GM18505 (cell line): ENCODE results near the gene PLA2G12A.

Experiments
- ATAC-seq: cut with Tn5 transposase; IDR thresholded peaks from one replicate; pipeline ENCODE4 v1.9.1; 2021; ENCODE audit not compliant: unreplicated experiment
- POLR2A ChIP-seq: IDR thresholded peaks from 4 replicates; pipeline ENCODE4 v1.6.1; 2011; ENCODE audit warnings: borderline replicate concordance; ENCODE audit not compliant: insufficient read depth, insufficient read length; ENCODE audit errors: extremely low read depth

Gene PLA2G12A

DNA sequence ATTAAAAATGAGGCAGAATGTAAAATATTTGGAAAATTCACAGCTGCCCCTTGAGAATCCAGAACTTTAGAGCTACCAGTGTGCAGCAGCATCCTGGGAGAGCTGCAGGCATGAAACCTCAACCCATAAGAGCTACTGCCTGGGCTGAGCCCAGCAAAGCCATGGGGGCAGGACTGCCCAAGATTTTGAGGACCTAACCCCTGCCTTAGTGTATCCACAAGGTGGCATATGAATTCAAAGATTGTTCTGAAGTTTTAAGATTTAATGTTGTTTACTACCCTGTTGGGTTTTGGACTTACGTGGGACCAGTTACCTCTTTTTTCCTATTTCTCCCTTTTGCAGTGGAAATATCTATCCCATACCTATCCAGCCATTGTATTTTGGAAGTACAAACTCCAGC is 53.0 kb downstream of the PLA2G12A start:
- no peak for ATAC-seq

DNA sequence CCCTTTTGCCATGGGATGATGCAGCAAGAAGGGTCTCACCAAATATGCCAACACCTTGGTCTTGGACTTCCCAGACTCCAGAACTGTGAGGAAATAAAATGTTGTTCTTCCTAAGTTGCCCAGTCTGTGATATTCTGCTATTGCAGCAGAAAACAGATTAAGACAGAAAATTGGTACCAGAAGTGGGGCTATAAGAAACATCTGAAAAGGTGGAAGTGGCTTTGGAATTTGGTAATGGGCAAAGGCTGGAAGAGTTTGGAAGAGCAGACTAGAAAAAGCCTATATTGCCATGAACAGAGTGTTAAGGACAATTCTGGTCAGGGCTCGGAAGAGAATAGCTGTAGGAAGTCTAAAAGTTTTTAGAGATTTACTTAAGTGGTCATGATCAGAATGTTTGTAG is 54.0 kb downstream of the PLA2G12A start:
- ATAC-seq: no peak
- no peak for TF ChIP-seq POLR2A

More for the DNA sequence above, 53.0 kb downstream of the PLA2G12A start:
- no peak for TF ChIP-seq POLR2A

DNA sequence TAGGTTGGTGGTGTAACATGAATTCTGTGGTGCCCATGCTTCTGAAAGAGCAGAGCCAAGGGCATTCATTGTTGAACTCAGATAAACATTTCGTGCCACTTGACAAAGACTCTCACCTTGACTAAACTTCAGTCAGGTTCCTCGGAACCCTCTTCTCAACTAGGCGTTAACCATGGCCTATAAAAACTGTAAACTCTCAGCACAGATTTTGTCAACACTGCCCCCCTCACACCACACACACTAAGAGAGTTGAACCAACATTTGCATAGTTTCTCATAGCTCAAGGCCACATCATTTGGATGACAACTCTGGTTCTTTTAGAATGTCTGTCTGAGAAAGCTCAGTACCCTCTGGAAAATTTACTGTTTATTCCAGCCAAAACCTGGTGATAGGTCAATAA is 54.7 kb downstream of the PLA2G12A start:
- ATAC-seq: no peak

DNA sequence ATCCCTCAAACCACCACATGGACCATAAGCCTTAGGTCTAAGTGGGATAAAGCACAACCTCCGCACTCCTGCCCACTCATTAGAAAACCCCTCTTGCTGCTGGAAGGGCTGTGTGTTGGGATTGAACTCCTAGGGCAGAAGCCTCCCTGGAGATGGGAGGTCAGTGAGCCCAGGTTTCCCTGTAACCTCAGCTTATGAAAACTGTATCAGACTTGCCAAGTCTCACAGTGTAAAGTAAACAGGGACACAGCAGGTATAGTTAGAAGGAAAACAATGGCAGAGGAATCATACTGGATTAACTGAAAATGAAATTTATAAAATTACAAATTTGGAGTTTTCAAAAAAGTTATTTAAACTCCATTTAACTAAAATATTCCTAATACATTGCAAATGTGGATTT is 56.6 kb downstream of the PLA2G12A start:
- no peak for ATAC-seq
- no peak for TF ChIP-seq POLR2A

More for the DNA sequence above, 54.7 kb downstream of the PLA2G12A start:
- no peak for TF ChIP-seq POLR2A

DNA sequence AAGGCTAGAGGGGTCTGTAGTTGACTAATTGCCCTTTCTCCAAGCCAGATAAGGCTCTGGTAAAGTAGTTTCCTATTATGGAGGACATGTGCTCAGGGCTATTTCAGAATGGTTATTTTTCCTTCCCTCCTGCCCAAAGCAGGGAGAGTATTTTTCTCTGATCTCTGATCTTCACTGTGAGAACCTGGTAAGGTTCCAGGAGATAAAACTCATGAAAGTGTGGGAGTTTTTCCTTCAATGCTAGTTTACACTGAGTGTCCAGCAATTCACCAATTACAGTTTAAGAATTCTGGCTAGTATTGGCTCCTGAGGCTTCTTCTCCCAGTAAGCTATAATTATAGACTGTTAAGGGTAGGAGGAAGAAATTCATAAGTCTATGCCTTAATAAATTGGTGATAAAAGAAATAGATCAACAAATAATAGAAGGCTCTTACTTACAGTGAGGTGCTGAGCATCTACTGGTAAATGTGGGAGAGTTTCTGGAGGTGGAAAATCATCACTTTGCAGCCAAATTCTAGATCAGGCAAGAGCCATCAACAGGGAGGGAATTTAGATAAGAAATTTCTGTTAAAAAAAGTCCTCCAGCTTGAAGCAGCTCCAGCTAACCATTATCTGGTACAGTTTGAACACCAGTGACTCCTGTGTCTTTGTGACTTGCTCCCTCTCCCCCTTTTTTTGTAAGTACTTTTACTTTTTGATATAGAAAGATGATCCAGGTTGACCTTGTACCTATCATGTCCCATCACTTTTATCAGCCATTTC is 57.5 kb downstream of the PLA2G12A start:
- ATAC-seq: no peak
- no peak for TF ChIP-seq POLR2A

DNA sequence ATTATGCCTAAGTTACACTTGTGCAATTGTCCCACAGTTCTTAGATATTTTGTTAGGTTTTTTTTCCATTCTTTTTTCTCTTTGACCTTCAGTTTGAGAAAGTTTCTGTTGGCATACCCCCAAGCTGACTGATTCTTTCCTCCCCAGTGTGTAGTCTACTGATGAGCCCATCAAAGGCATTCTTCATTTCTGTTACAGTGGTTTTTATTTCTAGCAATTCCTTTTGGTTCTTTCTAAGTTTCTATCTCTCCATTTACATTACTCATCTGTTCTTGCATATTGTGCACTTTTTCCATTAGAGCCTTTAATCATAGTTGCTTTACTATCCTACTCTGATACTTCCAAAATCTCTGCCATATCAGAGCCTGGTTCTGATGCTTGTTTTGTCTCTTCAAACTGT is 58.5 kb downstream of the PLA2G12A start:
- ATAC-seq: no peak
- TF ChIP-seq POLR2A: no peak

DNA sequence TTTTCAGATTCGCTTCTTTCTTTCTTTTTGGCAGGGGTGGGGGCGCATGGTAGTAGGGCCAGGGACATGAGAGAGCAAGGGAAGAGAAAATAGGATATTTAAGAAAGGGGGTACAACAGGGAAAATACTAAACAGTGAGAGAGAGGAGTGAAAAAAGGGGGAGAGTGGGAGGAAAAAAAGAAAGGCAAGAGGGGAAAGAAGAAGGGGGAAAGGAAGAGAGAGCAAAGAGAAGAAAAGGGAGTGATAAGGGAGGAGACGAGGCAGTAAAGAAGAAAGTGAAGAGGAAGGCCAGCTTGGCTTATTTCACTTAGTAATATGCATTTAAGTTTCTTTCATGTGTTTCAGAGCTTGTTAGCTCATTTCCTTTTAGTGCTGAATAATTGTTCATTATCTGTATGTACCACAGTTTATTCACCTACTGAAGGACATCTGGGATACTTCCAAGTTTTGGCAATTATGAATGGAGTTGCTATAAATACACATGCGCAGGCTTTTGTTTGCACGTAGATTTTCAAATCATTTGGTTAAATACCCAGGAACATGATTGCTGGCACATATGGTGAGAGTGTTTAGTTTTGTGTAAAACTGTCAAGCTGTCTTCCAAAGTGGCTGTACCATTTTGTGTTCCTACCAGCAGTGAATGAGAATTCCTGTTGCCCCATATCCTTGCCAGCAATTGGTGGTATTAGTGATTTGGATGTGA is 63.9 kb downstream of the PLA2G12A start:
- ATAC-seq: no peak
- no peak for TF ChIP-seq POLR2A

DNA sequence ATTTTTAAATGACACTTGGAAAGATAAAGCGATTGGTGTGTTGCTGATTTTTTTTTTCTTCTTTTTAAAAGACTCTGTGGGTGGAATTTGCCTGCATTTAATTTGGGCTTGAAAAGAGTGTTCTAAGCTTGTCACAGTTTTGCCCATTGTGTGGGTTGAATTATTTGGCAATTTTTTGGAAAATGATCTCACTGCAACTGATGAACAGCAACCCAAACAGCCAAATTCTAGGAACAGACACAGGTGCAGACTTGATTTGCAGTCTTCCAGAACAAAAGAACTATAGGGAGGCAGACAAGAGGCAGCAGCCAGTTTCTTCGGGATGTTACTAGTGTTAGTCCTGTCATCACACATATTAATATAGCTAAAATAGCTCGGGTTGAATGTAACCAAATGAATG is 67.1 kb downstream of the PLA2G12A start:
- TF ChIP-seq POLR2A: no peak
- ATAC-seq: no peak

DNA sequence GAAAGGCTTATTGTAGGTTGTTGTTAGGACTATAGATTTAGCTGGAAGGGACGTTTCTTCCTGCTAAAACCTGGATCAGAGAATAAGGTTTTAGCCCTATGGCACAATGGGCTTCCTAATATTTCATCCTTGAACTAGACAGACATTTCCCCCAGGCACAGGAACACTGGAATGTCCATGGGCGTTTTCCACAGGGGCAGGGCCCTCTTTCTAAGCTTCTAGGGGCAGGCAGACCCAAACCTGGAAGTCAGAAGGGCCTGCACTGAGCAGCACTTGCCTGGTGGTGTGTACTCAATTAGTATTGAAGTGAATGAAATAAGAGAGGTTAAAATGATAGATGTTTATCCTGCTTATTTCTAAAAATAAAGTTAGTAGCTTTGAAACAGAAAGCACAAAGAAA is 67.8 kb downstream of the PLA2G12A start:
- no peak for ATAC-seq
- no peak for TF ChIP-seq POLR2A
